Breast epithelium (tissue), 4 donors: ENCODE results near the gene PIGR. TPM values are rescaled to one million over a fixed set of nuclear protein-coding genes. Genes with fewer than 3 reads are reported as not detected.

ENCODE experiments used
- DNase-seq, 2 donors: peaks; one replicate each; pipeline ENCODE4 v3.0.0-alpha.2; 2019; ENCODE audit warnings: low spot score in 2 of 2
- H3K27ac ChIP-seq, 2 donors: fragments of 200-600 bp; sonication (generic) in 1 of 2; one replicate each; pipeline ENCODE4 v1.5.1; 2016 to 2019; ENCODE audit warnings: mild to moderate bottlenecking in 1 of 2
- H3K27me3 ChIP-seq, 2 donors: fragments of 200-600 bp; sonication (generic) in 1 of 2; one replicate each; pipeline versions ENCODE4 v1.5.1 to v1.6.0; 2017 to 2019; ENCODE audit warnings: control low read depth in 1 of 2, mild to moderate bottlenecking in 1 of 2
- H3K36me3 ChIP-seq: fragments of 200-600 bp; one replicate; pipeline ENCODE4 v1.5.1; 2019
- H3K4me1 ChIP-seq, 2 donors: fragments of 200-600 bp; sonication (generic); one replicate each; pipeline ENCODE4 v1.5.1; 2016 to 2019; ENCODE audit warnings: control low read depth in 1 of 2
- H3K4me3 ChIP-seq, 3 donors: fragments of 200-600 bp; sonication (generic); 1 replicate in 2 of 3; 2 replicates in 1 of 3; pipeline ENCODE4 v1.5.1; 2016 to 2019; ENCODE audit warnings: mild to moderate bottlenecking in 3 of 3, moderate library complexity in 2 of 3
- H3K9me3 ChIP-seq, 2 donors: fragments of 200-600 bp; sonication (generic) in 1 of 2; one replicate each; pipeline ENCODE4 v1.5.1; 2016 to 2019; ENCODE audit warnings: control low read depth in 1 of 2
- POLR2A ChIP-seq: fragments of 450-650 bp; IDR thresholded peaks from one replicate; pipeline ENCODE4 v1.6.1; 2016; ENCODE audit warnings: antibody characterized with exemption, mild to moderate bottlenecking, moderate library complexity
- POLR2AphosphoS5 ChIP-seq, 3 donors: sonication (generic); formaldehyde crosslinking; IDR thresholded peaks; one replicate each; pipeline ENCODE4 v1.6.1; 2017; ENCODE audit warnings: antibody characterized with exemption in 3 of 3
- intact Hi-C: fragments of 100-400 bp; cut with DNase I; formaldehyde crosslinking; loops from one replicate; pipeline ENCODE4 v1.15.1; 2023; ENCODE audit warnings: low total_unique reads
- total RNA-seq, 3 donors: library from RNA; depleted of rRNA; stranded (reverse); fragments of >200 nt; gene quantifications; one replicate each; pipeline ENCODE4 v1.1.0, GENCODE V29; 2016
- TF ChIP-seq, protein P1 (sequence below), 3 donors: fragments of 450-650 bp; IDR thresholded peaks; one replicate each; pipeline ENCODE4 v1.5.1; 2016 to 2017; ENCODE audit warnings: antibody characterized with exemption in 3 of 3, mild to moderate bottlenecking in 3 of 3, moderate library complexity in 3 of 3

The PIGR gene
- total RNA-seq, 3 donors from 2014 or later, result 0.16 to 205 (median 123) TPM

- intact Hi-C loops, result no loop called here
- Histone ChIP-seq H3K4me1 (peaks cover 0 to 9% of the 10 kb centered on the region in 2 donors), H3K36me3 (no peaks in the 10 kb centered on the region), H3K9me3 (no peaks in the 10 kb centered on the region), H3K4me3 (no peak overlapping the region), H3K27me3 (no peaks in the 10 kb centered on the region), H3K27ac (peak overlapping the region; percentile 71 to 79)
- no peak for DNase-seq
- TF ChIP-seq POLR2AphosphoS5 (IDR thresholded peaks at IDR 0.05) (no peak), POLR2A (no peak)
Measured at GRCh38 chr1:206951318-206952100, 5.2 kb upstream of the PIGR start.

- Histone ChIP-seq H3K36me3 (no peaks in the 10 kb centered on the region), H3K9me3 (no peaks in the 10 kb centered on the region), H3K4me3 (no peak overlapping the region), H3K4me1 (peaks cover 0 to 9% of the 10 kb centered on the region in 2 donors), H3K27ac (no peak overlapping the region), H3K27me3 (no peaks in the 10 kb centered on the region)
- intact Hi-C loops, result no loop called here
- DNase-seq, result no peak
- no peak for TF ChIP-seq POLR2A
- TF ChIP-seq, protein P1, sequence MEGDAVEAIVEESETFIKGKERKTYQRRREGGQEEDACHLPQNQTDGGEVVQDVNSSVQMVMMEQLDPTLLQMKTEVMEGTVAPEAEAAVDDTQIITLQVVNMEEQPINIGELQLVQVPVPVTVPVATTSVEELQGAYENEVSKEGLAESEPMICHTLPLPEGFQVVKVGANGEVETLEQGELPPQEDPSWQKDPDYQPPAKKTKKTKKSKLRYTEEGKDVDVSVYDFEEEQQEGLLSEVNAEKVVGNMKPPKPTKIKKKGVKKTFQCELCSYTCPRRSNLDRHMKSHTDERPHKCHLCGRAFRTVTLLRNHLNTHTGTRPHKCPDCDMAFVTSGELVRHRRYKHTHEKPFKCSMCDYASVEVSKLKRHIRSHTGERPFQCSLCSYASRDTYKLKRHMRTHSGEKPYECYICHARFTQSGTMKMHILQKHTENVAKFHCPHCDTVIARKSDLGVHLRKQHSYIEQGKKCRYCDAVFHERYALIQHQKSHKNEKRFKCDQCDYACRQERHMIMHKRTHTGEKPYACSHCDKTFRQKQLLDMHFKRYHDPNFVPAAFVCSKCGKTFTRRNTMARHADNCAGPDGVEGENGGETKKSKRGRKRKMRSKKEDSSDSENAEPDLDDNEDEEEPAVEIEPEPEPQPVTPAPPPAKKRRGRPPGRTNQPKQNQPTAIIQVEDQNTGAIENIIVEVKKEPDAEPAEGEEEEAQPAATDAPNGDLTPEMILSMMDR (IDR thresholded peaks at IDR 0.05), result no peak
- no peak for TF ChIP-seq POLR2AphosphoS5 (IDR thresholded peaks at IDR 0.05)
Measured at GRCh38 chr1:206949641-206950040, 3.4 kb upstream of the PIGR start.

DNA sequence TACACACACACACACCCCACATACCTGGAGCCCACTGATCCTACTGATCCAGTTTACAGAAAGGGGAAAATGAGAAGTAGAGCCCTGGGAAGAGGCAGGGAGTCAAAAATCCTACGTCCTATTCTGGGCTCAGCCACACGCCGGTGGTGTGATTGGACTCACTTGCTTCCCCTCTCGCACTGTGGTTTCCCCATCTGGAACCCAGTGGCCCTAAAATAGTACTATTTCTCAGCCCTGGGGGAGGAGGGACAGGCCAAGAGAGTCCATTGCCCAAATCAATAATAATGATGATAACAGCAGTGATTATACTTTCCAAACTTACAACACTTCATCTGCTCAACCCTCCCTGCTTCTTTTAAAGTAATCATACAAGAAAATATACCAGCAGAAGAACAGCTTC, 2.9 kb upstream of the PIGR start:
- no peaks in the 10 kb centered on the region for H3K9me3 ChIP-seq
- no peaks in the 10 kb centered on the region for H3K36me3 ChIP-seq
- intact Hi-C loops, result no loop called here
- no peak for TF ChIP-seq POLR2AphosphoS5 (IDR thresholded peaks at IDR 0.05)
- no peak for TF ChIP-seq POLR2A
- TF ChIP-seq, protein P1 (IDR thresholded peaks at IDR 0.05), result no peak
- H3K27ac ChIP-seq, result no peak overlapping the region
- H3K27me3 ChIP-seq, result no peaks in the 10 kb centered on the region
- H3K4me1 ChIP-seq, result peaks cover 0 to 7% of the 10 kb centered on the region in 2 donors
- no peak for DNase-seq
- H3K4me3 ChIP-seq, result no peak overlapping the region

DNA sequence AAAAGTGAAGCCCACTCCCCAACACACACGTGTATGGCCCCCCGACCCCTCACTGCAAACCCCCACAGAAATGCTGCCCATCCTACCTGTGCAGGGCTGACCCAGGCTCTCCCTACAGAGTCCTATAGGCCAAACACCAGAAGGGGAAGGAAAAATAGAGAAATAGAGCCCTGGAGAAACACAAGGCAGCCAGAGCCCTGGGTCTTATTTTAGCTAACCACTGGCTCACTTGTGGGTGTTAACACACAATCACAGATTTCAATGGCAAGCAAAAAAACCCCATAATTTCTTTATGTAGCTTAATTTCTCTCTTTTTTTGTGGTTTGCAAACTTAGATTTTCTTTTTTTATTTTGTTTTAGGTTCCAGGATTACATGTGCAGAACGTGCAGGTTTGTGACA, 989 bp upstream of the PIGR start:
- Histone ChIP-seq H3K4me1 (no peaks in the 10 kb centered on the region), H3K9me3 (no peaks in the 10 kb centered on the region), H3K4me3 (no peak overlapping the region), H3K27me3 (no peaks in the 10 kb centered on the region), H3K36me3 (no peaks in the 10 kb centered on the region), H3K27ac (no peak overlapping the region)
- TF ChIP-seq POLR2A (no peak), POLR2AphosphoS5 (IDR thresholded peaks at IDR 0.05) (no peak)
- TF ChIP-seq, protein P1 (IDR thresholded peaks at IDR 0.05), result no peak
- DNase-seq, result no peak
- intact Hi-C loops, result no loop called here

GRCh38 chr1:206945779-206946178, 487 bp downstream of the PIGR start:
- Histone ChIP-seq H3K27ac (peak overlapping the region; percentile 64 to 78), H3K4me3 (peak overlapping the region in 2 of 3 donors; percentile 35 to 41)
- intact Hi-C loops, result no loop called here

More at GRCh38 chr1:206945779-206946178, 487 bp downstream of the PIGR start:
- H3K27me3 ChIP-seq, result no peaks in the 10 kb centered on the region
- no peaks in the 10 kb centered on the region for H3K9me3 ChIP-seq
- TF ChIP-seq POLR2A (no peak), POLR2AphosphoS5 (IDR thresholded peaks at IDR 0.05) (no peak)
- TF ChIP-seq, protein P1 (IDR thresholded peaks at IDR 0.05), result no peak
- no peak for DNase-seq
- no peaks in the 10 kb centered on the region for H3K4me1 ChIP-seq
- H3K36me3 ChIP-seq, result no peaks in the 10 kb centered on the region
